ENCODE results near the gene DCLK1.

Gene DCLK1

DNA sequence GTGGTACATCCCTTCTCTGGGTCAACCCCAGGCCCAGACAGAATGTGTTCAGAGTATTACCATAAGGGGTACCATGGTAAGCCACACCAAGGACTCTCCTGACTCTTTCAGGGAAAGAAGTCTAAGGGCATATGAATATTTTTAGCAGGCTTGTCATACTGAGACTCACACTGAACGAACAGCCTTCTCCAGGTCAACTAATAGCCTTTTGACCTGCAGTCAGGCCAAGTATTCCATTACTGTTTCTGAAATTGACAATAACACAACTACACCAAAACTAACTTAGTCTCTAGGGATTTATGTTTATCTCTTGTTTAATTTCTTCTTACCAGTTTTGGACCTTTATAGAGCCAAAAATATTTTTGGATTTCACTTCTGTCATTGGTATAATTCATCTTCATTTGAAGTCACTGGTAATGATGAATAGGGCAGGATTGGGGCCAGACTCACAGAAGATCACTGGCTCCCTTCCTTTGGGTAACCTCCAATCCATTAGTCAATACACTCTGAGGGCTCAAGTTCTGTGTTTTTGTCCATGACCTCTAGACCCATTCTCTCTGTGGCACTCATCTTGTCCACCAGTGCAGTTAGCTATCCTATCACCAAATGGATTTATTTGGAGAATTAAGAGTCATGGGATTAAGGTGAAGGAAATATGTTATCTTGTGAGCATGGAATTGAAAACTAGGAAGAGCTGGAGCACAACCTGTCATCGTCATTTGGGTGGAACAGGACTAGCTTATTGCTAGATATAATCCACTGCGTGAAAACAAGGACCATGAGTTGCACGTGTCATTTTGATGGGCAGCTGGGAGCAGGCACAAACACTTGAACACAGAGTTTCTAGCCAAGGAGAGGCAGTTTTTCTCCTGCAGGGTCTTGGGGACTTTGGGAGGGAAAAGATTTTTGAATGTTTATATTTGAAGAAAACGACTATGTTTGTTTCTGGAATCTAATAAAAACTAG is 313.3 kb downstream of the DCLK1 start:
- DNase-seq: no peak

DNA sequence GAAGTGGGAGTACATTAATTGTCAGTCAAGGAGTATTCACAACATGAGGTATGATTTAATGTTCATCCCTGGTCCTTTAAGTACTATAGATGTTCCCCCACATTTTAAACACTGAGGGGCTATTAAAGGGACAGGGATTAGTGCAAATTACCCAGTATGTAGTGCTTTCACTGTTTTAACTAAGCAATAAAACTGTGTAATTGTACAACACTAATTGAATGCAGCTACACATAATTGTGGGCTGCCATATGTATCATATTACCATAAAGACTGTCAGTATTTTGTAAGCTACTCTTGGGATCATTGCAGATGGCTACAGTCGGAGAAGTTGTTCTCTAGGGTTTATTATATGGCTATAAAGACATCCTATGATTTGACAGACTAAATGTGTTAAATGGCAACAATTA is 316.6 kb downstream of the DCLK1 start:
- DNase-seq: no peak

DNA sequence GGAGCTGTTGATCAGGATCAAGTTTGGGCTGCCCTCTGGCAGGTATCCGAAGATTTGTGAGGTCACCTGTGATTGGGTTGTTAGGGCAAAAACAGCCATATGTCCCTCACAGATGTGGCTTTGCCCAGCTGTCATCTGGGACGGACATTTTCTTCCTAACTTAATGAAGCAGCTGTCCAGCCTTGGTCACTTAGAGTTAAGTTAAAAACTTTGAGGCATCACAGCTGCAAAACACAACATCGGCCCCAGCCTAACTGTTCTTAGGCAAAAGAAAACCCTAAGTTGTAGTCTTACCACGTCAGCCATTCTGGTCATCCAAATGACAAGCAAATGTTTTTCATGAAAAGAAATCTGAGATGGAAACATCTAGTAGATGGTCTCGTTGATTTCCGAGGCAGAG is 318.4 kb downstream of the DCLK1 start:
- DNase-seq: no peak

DNA sequence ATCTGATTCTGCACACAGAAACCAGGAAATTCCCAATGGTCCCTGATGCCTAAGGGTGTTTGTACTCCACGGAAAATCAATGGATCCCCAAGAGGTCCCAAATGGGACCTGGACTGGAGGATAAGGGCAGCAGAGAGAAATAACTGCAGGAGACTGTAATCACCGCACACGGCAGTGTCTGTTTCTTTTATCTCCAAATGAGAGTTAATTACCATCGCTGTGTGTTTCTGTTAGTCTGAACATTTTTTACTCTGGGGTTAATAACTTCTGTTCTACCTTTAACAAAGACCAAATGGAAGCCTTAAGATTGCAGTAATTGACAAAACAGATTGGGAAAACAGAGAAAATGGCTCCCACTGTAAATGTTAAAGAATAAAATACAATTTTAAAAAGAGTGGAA is 320.9 kb downstream of the DCLK1 start:
- no peak for DNase-seq

GRCh38 chr13:35808846-35809245 is 322.3 kb downstream of the DCLK1 start:
- DNase-seq: no peak

- DNase-seq: no peak
Observed at GRCh38 chr13:35804901-35805300, 326.3 kb downstream of the DCLK1 start.

DNA sequence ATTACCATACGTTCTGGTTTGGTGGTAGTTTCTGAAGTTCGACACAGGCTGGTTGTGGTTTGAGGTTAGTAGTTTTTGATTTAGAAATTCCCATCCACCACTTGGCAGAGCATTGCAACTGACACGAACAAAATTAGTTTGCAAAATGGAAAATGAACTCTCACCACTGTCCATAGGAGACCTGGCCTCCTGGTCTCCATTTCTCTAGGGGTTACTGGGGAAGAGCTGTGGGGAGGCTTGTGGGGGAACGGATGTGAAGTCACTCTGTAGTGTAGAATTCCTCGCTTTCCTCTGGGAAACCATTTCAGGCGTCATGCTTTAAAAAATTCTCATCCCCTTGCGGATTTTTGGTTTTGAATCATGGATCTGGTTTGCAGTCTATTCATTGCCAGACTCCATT is 333.2 kb downstream of the DCLK1 start:
- no peak for DNase-seq

GRCh38 chr13:35797244-35797643 is 333.9 kb downstream of the DCLK1 start:
- no peak for DNase-seq

GRCh38 chr13:35796623-35797022 is 334.6 kb downstream of the DCLK1 start:
- no peak for DNase-seq

GRCh38 chr13:35794734-35795389 is 336.3 kb downstream of the DCLK1 start:
- DNase-seq: no peak

- no peak for DNase-seq
Observed at GRCh38 chr13:35793823-35794222, 337.4 kb downstream of the DCLK1 start.

DNA sequence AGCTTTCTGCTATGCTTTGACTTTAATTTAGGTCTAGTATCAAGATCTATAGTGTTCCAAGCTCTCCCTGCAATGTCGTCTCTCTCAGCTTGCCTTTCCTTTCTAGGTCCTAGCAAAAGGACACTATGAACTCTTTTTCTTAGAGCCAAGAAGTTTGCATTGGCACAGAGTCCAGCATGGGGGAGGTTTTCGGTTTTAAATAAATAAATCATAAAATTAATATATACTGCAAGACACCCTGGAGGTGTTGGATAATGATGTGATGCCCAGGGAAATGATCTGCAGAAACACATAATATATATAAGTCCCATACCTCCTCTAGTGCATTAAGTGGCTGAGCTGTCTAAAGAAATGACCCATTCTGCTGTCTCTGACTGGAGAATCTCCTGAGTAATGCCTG is 338.3 kb downstream of the DCLK1 start:
- no peak for DNase-seq

- no peak for DNase-seq
Observed at GRCh38 chr13:35792021-35792420, 339.2 kb downstream of the DCLK1 start.

DNA sequence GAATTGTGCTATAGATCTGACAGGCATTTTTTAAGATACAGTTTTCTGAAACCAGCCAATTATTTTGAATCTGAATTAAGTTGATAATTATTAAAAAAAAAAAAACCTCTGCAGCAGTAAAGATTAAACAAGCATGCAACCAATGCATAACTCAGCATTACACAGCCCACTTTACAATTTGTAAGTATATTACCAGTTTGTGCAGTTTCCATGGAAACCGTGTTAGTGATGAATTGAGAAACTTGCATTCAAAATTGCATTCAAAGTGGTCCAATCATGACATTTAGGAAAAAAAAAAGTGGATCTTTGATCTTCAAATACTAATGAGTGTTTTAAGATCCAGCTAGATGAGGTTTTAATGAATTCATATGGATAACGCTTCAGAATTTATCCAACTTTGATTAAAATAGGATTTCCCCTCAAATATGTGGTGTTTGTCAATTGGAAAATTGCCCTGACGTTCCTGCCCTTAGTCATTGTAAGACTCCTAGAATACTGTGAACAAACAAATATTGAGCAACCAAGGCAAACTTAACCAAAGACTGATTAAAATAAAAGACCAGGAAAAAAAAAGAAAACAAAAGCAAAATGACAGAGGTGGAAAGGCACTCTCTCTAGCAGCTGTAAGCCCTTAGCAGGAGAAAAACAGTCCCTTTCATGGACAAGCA is 339.9 kb downstream of the DCLK1 start:
- DNase-seq: no peak

DNA sequence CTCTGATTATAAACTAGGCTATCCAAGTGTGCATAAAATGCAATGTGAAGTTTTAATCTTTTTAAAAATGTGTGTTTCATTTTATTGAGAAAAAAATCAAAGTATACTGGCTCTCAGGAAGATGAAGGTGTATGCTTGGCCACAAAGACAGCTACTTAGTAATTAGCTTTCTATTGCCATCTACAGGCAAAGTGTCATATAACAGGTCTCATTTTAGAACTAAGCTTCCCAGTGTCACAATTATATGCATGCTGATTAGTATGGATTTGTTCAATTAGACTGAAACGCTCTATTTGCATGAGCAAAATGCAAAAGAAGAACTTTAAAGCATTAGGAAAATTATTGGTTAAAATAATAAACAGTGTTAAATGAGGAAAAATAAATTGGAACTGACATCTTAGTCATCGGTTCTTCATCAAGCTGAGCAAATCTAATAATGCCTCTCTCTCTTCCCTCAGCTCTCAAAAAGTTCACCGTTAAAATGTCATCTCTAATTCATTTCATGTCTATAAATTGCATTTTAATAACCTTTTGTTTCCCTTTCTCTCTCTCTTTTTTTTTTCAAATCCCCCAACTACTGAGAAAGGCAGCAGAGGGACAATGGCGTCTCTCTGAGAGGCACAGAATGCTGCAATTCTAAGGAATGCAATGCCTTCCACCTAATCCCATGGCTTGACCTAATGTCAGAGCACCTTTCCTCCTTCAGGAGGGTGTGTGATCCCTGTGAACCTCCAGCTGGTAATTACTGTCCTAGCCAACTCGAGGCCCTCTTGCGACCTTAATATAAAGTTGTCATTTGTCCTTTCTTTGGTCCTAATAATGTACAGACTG is 341.6 kb downstream of the DCLK1 start:
- no peak for DNase-seq

GRCh38 chr13:35787937-35788336 is 343.2 kb downstream of the DCLK1 start:
- DNase-seq: no peak

GRCh38 chr13:35785576-35786303 is 345.4 kb downstream of the DCLK1 start:
- no peak for DNase-seq

DNA sequence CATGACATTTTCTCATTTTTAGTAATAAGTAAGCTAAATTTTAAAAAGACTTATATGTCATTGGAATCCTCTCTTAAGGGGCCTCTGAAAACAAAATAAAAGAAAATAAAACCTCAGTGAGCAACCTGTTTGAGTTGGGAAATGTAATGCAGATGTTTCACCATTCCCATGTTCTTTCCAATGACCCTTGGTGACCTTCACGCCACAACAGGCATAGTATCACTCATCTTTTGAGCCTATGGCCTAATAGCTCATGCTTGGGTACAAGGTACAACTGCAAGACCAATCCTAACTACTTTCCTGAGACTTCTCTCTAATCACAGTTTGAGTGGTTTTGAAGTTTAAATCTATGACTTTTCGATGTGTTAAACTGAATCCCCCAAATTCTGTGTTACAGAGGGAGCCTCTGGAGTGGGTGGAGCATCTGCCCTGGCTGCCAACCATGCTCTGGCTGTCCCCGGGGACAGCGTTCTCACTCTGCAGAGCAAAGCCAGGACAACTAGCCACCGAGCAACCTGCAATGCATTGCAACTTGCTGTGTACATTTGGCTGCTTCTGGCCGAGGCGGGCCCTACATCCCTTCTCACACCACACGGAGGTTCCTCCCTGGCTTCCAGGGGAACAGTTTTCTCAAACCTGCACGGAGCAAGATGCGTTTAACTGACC is 346.8 kb downstream of the DCLK1 start:
- DNase-seq: no peak

DNA sequence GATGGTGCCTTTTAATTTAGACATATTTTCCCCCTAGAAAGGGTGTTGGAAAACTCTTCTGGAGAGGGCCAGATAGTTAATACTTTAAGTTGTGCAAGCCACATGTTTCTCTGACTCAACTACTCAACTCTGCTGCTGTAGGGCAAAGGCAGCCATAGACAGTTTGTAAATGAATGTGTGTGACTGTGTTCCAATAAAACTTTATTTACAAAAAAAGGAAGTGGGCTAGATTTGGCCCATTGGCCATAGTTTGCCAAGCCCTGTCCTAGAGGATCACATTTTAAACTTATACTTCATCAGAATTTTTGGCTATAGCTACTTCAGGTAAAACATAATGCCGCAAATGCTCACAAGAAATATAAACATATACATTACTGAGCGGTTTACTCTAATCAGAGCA is 348.4 kb downstream of the DCLK1 start:
- DNase-seq: no peak

DNA sequence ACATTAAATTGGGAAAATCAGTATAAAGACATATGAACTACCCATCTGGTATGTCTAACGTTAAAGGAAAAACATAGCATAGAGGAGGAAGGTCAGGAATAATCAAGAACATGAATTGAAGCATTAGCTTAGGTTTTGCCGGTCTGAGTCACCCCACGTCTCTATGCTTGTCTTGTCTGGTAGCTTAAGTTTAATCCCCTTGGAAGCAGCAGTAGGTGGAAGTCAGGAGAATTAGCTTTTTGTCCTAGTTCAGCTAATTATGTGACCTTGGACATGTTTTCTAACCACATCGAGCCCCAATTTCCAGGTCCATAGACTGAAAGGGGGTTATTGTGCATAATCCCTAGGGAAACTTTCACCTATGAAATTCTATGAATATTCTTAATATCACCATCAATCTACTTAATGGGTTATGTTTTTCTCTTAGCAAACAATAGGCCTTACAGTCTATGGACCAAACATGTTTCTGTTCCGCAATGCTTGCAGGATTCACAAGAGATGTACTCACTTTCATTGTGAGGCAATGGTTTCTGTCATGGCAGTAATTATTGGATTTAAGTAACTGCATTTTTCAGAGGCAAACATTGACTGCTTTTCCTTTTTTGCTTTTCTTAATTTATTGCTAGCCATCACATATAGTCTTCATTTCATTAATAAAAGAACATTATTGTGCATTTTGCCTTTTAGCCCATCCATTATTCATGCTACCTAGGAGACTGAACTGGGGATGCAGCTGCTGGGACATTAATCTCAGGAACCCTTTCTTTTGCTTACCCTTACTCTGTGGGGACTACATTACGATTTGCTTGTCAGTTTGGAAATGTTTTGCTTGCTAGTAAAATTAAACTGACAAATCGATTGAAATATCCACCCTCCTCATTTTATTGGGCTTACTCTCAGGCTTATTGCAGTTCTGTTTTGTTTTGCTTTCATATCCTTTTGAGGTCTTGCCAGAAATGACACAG is 349.9 kb downstream of the DCLK1 start:
- no peak for DNase-seq

All from activated CD4-positive, alpha-beta T cell treated with anti-CD3 and anti-CD28 coated beads for 4 hours (primary cell).